Left renal pelvis (tissue), 4 donors: ENCODE data around the gene PRMT7. TPM values are rescaled to one million over a fixed set of nuclear protein-coding genes. Genes with fewer than 3 reads are reported as not detected.

ENCODE experiments used
- DNase-seq, 4 donors: peaks; one replicate each; pipeline ENCODE4 v3.0.0-alpha.2; 2013; ENCODE audit warnings: low read depth in 4 of 4, low spot score in 3 of 4
- polyA plus RNA-seq, 4 donors: library from polyadenylated mRNA; unstranded; fragments of 120-200 nt; gene quantifications; one replicate each; pipeline ENCODE4 v1.2.1, GENCODE V29; 2013; ENCODE audit not compliant: insufficient read length in 4 of 4

Gene PRMT7
- polyA plus RNA-seq, 4 donors = 46.3 to 66.6 (median 53.2) TPM

DNA sequence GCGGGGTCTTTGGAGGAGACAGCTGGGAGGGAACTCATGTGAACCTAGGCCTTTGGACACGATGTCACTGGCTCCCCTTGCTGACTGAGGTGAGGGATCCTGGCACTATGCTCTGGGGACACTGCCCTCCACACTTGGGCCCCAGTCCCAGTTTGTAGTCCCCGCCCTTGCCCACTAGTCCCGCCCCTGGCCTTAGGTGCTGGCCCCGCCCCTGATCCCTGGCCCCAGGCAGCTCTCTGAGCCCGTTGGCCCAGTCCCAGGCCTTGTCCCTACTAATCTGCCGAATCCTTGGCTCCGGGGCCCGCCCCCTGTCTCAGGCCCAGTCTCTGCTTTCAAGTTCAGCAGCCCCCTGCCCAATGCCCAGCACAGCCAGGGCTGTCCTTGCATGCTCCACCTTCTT is 76.5 kb downstream of the PRMT7 start:
- no peak for DNase-seq

- DNase-seq = no peak
Observed at GRCh38 chr16:68388124-68388523, 77.3 kb downstream of the PRMT7 start.

DNA sequence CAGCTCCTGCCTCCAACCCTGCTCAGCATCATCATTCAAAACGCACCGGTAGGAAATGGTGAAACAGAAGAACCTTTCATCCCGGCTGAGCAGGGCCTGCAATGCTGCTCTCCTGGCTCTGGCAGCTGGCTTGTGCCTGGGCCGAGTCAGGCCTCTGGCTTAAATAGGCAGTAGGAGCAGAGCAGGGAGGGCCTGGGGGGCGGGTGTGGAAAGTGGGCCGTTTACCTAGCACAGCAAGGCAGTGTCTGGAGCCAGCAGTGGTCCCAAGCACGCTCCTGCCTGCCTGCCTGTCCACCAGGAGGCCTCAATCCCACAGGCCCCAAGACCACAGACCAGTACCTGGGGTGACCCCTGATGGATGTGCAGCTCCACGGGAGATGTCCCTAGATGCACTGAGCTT is 78.2 kb downstream of the PRMT7 start:
- no peak for DNase-seq

GRCh38 chr16:68389750-68390371 is 79.0 kb downstream of the PRMT7 start:
- no peak for DNase-seq

- DNase-seq = no peak
Observed at GRCh38 chr16:68393333-68393732, 82.5 kb downstream of the PRMT7 start.

GRCh38 chr16:68395167-68395786 is 84.5 kb downstream of the PRMT7 start:
- no peak for DNase-seq

GRCh38 chr16:68395815-68396214 is 85.0 kb downstream of the PRMT7 start:
- DNase-seq = no peak

DNA sequence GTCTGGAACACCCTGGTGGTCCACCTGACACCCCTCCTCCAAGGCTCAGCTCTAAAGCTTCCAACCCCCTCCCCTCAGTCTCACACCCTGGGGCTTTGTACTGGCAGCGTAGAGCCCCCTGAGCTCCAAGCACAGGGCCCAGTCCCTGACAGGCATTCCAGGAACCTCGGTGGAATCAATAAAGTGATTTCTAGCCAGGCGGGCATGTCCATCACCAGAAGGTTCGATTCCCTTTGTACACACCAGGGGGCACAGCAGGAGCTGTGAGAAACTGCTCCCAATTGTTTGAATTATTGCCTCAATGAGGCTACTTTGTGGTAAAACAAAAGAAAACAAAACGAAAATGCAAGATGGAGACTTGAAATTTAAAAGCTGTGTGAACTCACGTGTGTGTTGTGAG is 85.7 kb downstream of the PRMT7 start:
- DNase-seq = no peak

DNA sequence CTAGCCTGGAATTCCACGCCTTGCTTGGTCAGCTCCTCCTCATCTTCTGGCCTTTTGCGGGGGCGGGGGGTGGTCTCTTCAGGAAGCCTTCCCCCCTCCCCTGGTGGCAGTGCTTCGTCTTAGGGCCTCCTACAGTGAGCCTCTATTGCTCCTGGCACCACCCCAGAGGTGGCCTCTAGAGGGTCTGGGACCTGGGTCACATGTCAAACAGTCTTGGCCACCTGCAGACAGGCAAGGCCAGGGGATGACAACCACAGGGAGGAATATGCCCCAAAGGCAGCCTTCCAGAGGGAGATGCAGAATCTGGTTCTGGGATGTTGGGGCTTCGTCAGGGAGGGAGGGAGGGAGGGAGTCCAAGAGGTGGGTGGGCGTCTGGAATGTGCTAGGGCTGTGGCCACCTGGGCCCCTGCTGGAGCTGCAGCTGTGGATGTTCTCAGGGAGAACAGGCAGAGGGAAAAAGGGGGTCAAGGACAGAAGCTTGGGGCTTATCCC is 86.9 kb downstream of the PRMT7 start:
- DNase-seq = no peak

DNA sequence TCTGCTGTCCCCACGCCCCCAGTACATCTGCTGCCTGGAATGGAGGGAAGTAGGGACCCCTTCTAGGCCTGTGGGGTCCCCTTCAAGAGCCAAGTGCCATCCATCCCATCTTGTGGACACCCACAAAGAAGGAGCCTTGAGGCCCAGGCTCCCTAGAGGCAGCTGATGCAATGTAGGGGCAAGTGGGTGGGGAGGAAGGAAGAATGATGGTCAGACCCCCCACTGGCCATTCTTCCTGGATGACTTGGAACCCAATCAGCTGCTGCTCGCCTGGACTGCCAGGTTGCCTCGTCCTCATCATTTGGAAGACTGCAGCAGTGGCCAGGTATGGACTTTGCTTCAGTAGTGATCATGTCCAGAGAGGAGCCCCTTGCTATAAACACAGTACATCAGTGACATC is 88.6 kb downstream of the PRMT7 start:
- no peak for DNase-seq

DNA sequence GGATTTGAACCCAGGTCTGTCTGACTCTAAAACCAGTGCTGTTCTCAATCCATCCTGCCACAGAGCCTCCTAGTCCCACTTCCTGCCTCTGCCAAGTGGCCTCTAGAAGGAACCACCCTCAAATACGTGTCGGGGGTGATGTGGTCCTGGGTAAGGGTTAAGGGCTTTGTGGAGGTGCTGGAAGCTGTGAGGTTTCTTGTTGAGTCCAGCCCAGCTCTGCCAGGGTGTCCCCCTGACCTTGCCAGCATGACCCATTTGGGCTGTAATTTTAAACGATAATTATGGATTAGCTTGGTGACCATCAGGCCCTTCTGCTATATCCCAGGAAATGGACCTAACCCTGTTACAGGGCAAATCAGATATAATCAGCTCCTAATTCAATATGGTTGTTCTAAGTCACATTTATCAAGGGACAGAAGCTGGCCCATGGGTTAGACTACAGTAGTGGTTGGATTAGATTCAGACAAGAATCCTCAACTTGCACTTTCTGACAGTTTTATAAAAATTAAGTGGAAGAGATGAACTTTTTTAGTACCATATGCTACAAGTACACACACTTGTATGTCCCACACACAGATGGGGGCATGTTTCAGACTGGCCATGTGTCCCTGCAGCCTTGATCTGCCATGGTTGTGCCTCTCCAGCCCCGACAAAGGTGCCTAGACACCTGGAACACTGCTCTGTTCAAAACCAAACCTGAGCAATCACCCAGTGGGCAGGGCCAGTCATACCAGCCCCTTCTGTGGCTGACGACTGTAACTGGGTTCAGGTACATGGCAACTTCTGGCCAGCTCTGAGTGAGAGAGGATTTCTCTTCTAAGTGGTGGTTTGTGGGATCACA is 89.5 kb downstream of the PRMT7 start:
- DNase-seq = no peak

GRCh38 chr16:68400924-68401460 is 90.2 kb downstream of the PRMT7 start:
- no peak for DNase-seq

DNA sequence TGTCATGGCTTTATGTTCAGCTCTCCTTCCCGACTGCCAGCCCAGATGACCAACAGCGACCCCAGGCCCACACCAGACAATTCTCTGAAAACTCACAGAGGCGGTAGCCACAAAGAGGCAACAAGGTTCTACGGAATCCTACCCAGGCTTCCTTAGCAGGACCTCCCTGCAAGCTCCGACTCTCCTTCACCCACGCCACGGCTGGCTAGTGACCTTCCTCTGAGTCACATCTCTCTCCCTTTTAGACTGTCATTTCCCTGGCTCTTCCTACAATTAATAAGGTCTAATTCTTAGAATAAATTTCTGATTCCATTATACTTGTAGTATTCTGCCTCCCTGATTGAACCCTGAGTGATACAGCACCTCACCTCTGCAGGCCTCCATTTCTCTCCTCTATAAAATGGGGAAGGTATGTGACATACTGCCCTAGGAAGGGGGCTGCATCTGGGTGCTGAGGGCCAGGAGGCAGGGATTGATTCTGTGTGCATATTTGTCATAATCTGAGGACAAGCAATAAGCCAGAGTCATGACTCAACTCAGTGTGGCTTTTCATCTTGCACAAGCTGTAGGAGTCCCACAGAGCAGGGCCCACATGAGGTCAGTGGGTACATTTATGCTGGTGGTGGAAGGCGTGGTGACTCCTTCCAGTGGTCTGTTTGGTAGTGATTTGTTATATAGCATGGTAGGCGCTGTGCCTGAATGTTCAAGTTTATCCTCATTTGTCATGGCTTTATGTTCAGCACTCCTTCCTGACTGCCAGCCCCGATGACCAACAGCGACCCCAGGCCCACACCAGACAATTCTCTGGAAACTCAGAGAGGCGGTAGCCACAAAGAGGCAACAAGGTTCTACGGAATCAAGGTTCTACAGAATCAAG is 91.3 kb downstream of the PRMT7 start:
- no peak for DNase-seq

DNA sequence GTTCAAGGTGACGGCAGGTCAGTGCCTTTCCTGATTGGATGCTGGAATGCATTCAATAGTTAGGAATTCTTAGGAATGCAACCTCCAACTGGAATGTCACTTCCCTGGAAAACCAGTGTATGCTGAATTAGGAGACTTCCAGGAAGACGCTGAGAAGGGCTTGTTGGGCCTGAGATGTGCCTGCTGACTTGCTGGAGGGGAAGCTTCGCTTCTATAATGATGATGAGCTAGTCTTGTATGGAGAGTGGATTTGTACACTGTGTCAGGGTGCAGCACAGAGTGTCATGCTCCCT is 91.9 kb downstream of the PRMT7 start:
- DNase-seq = no peak

- no peak for DNase-seq
Observed at GRCh38 chr16:68403177-68403576, 92.4 kb downstream of the PRMT7 start.

- DNase-seq = no peak
Observed at GRCh38 chr16:68403704-68404103, 92.9 kb downstream of the PRMT7 start.

- DNase-seq = no peak
Observed at GRCh38 chr16:68404736-68405345, 94.0 kb downstream of the PRMT7 start.

DNA sequence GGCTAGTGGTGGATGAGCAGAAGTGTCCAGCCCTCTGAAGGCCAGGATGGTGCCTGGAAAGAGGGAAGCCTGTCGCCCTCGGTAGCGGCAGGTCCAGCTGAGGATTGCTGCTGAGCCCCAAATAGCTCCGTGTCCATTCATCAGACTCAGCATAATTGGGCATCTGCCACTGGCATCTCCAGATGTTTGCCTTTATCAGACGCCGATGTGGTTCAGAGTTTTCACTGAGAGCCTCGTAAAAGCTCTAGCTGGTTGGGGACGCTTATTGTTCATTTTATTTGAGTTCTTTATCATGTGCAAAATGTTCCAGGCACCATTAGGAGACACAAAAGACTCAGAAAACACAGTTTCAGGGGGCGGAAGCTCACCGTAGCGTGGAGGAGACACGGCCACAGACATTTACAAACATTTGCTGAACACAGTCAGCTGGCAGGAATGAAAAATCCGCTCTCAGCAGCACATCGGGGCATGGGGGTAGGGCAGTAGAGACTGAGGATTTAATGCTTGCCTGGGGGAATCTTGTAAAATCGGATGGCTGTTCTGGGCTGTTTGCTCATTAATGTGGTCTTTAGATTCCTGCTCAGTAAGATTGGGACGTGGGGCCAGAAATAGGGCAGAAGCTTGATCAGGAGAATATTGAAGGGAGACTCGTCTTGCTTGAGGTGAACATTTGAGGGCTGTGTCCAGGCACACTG is 95.8 kb downstream of the PRMT7 start:
- no peak for DNase-seq
